Nephron progenitor cell (in vitro differentiated cells): ENCODE measurements around the gene TRAF4.

Source experiments
- DNase-seq: peaks from one replicate; pipeline ENCODE4 v3.0.0; 2021
- H3K27ac Mint-ChIP-seq: 2 replicates; pipeline ENCODE4 v1.8.0; 2021; ENCODE audit warnings: mild to moderate bottlenecking, moderate library complexity, mixed read lengths
- H3K27me3 Mint-ChIP-seq: 2 replicates; pipeline ENCODE4 v1.8.0; 2021; ENCODE audit warnings: mild to moderate bottlenecking, low read depth, mixed read lengths; ENCODE audit not compliant: poor library complexity
- H3K36me3 Mint-ChIP-seq: 2 replicates; pipeline ENCODE4 v1.8.0; 2021; ENCODE audit warnings: low read depth, mixed read lengths
- H3K4me1 Mint-ChIP-seq: 2 replicates; pipeline ENCODE4 v1.8.0; 2021; ENCODE audit warnings: mixed read lengths
- H3K4me3 Mint-ChIP-seq: 2 replicates; pipeline ENCODE4 v1.8.0; 2021; ENCODE audit warnings: mild to moderate bottlenecking, moderate library complexity, mixed read lengths
- H3K9me3 Mint-ChIP-seq: 2 replicates; pipeline ENCODE4 v1.8.0; 2021; ENCODE audit warnings: mild to moderate bottlenecking, moderate library complexity, mixed read lengths
- TF ChIP-seq, protein P1 (sequence below): fragments of 200-600 bp; sonication (generic); IDR thresholded peaks from 2 replicates; pipeline ENCODE4 v1.5.0; 2021; ENCODE audit warnings: antibody characterized with exemption

TRAF4 gene

DNA sequence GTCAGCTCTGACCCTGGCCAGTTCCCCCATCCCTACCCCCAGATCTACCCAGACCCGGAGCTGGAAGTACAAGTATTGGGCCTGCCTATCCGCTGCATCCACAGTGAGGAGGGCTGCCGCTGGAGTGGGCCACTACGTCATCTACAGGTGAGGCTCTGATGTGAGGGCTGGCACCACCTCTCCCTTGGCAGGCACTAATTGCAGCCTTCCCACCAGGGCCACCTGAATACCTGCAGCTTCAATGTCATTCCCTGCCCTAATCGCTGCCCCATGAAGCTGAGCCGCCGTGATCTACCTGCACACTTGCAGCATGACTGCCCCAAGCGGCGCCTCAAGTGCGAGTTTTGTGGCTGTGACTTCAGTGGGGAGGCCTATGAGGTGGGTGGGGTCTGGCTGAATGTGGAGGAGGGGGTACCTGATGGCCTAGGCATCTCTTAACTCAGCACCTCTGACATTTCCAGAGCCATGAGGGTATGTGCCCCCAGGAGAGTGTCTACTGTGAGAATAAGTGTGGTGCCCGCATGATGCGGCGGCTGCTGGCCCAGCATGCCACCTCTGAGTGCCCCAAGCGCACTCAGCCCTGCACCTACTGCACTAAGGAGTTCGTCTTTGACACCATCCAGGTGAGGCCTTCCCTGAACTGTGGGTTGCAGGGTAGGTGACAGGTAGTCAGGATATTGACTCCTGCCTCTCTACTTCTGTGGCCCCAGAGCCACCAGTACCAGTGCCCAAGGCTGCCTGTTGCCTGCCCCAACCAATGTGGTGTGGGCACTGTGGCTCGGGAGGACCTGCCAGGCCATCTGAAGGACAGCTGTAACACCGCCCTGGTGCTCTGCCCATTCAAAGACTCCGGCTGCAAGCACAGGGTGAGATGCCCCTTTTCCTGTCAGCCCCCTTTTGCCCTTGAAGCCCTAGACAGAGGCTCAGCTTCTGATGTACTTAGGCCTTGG, 4.3 kb downstream of the TRAF4 start:
- TF ChIP-seq, protein P1, sequence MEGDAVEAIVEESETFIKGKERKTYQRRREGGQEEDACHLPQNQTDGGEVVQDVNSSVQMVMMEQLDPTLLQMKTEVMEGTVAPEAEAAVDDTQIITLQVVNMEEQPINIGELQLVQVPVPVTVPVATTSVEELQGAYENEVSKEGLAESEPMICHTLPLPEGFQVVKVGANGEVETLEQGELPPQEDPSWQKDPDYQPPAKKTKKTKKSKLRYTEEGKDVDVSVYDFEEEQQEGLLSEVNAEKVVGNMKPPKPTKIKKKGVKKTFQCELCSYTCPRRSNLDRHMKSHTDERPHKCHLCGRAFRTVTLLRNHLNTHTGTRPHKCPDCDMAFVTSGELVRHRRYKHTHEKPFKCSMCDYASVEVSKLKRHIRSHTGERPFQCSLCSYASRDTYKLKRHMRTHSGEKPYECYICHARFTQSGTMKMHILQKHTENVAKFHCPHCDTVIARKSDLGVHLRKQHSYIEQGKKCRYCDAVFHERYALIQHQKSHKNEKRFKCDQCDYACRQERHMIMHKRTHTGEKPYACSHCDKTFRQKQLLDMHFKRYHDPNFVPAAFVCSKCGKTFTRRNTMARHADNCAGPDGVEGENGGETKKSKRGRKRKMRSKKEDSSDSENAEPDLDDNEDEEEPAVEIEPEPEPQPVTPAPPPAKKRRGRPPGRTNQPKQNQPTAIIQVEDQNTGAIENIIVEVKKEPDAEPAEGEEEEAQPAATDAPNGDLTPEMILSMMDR = no peak
- no peaks in the 10 kb centered on the region for H3K27me3 Mint-ChIP-seq
- H3K36me3 Mint-ChIP-seq = peaks cover 40% of the 10 kb centered on the region
- H3K4me3 Mint-ChIP-seq = no peak overlapping the region
- peak overlapping the region; percentile 69 for H3K27ac Mint-ChIP-seq
- H3K9me3 Mint-ChIP-seq = no peaks in the 10 kb centered on the region
- peaks cover 29% of the 10 kb centered on the region for H3K4me1 Mint-ChIP-seq
- no peak for DNase-seq

DNA sequence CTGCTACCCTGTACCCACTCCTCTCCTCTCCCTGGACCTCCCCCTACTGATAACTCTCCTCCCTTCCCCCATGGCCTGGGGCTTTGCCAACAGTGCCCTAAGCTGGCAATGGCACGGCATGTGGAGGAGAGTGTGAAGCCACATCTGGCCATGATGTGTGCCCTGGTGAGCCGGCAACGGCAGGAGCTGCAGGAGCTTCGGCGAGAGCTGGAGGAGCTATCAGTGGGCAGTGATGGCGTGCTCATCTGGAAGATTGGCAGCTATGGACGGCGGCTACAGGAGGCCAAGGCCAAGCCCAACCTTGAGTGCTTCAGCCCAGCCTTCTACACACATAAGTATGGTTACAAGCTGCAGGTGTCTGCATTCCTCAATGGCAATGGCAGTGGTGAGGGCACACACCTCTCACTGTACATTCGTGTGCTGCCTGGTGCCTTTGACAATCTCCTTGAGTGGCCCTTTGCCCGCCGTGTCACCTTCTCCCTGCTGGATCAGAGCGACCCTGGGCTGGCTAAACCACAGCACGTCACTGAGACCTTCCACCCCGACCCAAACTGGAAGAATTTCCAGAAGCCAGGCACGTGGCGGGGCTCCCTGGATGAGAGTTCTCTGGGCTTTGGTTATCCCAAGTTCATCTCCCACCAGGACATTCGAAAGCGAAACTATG, 5.2 kb downstream of the TRAF4 start:
- no peak overlapping the region for H3K4me3 Mint-ChIP-seq
- TF ChIP-seq, protein P1 = no peak
- H3K27ac Mint-ChIP-seq = peak overlapping the region; percentile 96

DNA sequence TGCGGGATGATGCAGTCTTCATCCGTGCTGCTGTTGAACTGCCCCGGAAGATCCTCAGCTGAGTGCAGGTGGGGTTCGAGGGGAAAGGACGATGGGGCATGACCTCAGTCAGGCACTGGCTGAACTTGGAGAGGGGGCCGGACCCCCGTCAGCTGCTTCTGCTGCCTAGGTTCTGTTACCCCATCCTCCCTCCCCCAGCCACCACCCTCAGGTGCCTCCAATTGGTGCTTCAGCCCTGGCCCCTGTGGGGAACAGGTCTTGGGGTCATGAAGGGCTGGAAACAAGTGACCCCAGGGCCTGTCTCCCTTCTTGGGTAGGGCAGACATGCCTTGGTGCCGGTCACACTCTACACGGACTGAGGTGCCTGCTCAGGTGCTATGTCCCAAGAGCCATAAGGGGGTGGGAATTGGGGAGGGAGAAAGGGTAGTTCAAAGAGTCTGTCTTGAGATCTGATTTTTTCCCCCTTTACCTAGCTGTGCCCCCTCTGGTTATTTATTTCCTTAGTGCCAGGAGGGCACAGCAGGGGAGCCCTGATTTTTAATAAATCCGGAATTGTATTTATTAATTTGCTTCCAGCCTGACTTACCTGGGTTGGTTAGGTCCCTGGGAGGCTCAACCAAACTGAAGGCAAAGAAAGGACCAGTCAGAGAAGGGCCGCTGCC, 5.8 kb downstream of the TRAF4 start:
- DNase-seq = no peak
- Mint-ChIP-seq H3K27me3 (no peaks in the 10 kb centered on the region), H3K9me3 (no peaks in the 10 kb centered on the region), H3K36me3 (peaks cover 44% of the 10 kb centered on the region), H3K27ac (peak overlapping the region; percentile 96), H3K4me3 (no peak overlapping the region), H3K4me1 (peaks cover 26% of the 10 kb centered on the region)
- TF ChIP-seq, protein P1 = no peak

More for the DNA sequence above, 5.2 kb downstream of the TRAF4 start:
- Mint-ChIP-seq H3K4me1 (peaks cover 26% of the 10 kb centered on the region), H3K36me3 (peaks cover 40% of the 10 kb centered on the region), H3K9me3 (no peaks in the 10 kb centered on the region), H3K27me3 (no peaks in the 10 kb centered on the region)
- DNase-seq = no peak

DNA sequence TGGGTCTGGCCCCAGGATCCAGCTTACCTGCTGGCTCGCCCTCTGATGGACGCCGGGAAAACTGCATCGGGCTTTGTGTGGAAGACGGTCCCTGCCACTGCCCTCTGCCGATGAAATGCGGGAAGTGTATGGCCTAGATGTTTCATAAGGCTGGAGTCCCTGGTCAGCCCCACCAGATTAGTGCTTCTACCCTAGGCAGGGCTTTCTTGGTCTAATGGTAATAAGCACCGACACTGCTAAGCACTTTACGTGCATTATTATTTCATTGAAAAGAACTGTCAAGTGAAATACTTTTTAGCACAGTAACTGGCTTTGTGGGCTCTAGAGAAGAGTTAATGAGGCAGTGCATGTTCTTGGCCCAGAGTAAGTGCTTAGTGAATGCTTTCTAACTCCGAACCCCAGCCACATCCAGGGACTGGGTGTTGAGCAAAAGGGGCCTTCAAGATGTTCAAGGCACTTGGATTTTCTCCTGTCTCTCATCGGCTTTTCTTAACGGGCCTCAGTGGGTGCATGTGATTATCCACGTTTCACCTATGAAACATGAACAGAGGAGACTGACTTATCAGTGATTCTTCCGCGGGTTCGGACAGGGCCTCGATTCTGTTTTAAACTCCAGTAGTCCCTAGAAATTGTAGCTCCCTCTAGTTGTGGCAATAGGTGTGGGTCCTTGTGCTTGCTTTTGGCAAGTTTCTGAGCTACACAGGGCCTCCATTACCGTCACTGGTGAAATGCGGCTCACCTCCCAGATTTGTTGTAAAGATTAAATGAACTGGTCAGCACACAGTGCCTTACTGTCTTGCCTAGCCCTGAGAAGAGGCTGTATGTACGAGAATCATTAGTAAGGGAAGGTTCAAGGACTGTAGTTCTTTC, 6.6 kb downstream of the TRAF4 start:
- no peaks in the 10 kb centered on the region for H3K9me3 Mint-ChIP-seq
- no peak overlapping the region for H3K4me3 Mint-ChIP-seq
- H3K36me3 Mint-ChIP-seq = peaks cover 44% of the 10 kb centered on the region
- peaks cover 26% of the 10 kb centered on the region for H3K4me1 Mint-ChIP-seq
- TF ChIP-seq, protein P1 = peak; percentile 99
- H3K27ac Mint-ChIP-seq = peak overlapping the region; percentile 68
- H3K27me3 Mint-ChIP-seq = no peaks in the 10 kb centered on the region
- peak; percentile 95 for DNase-seq

DNA sequence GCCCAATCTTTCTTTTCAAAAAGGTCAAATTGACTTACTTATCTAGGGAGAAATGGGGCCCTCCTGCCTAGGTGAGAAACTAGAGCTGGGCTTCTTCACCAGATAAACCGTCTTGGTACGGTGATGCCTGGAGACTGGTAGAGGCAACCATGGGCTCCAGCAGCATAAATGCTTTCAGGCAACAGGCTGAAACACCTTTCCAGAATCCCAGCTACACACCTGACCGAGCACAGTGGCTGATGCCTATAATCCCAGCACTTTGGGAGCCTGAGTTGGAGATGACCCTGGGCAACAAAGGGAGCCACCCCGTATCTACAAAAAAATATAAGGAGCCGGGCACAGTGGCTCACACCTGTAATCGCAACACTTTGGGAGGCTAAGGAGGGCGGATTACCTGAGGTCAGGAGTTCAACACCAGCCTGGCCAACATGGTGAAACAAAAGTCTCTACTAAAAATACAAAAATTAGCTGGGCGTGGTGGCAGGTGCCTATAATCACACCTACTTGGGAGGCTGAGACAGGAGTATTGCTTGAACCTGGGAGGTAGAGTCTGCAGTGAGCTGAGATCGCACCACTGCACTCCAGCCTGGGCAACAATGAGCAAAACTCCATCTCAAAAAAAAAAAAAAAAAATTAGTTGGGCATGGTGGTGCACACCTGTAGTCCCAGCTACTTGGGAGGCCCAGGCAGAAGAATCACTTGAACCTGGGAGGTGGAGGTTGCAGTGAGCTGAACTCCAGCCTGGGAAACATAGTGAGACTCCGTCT, 8.0 kb downstream of the TRAF4 start:
- DNase-seq = no peak
- Mint-ChIP-seq H3K27ac (no peak overlapping the region), H3K36me3 (peaks cover 57% of the 10 kb centered on the region), H3K4me1 (peaks cover 14% of the 10 kb centered on the region), H3K27me3 (no peaks in the 10 kb centered on the region), H3K9me3 (no peaks in the 10 kb centered on the region), H3K4me3 (no peak overlapping the region)
- TF ChIP-seq, protein P1 = no peak
